K562 (cell line): Measurements from ENCODE around the gene COL8A2. TPM values are rescaled to one million over a fixed set of nuclear protein-coding genes. Genes with fewer than 3 reads are reported as not detected.
A peak's percentile ranks its signal among the peaks of the same experiment; 100 is the strongest.

ENCODE experiments used
- ATAC-seq: fragments of 200-7000 bp; cut with Tn5 transposase; 3 replicates; pipeline ENCODE4 v1.9.1; 2020; ENCODE audit warnings: moderate library complexity
- BruUV-seq: library from RNA; stranded (reverse); fragments of 400-500 nt; replicated peaks from 2 replicates; lab custom pipeline; 2021; lab: Mats Ljungman, UMichigan
- CTCF ChIA-PET: fragments of 300-600 bp; formaldehyde crosslinking; extraction: SDS; loops from one replicate; lab custom pipeline; 2021; ENCODE audit warnings: low intra/inter-chr PET ratio; lab: Yijun Ruan, JAX
- POLR2A ChIA-PET: fragments of 300-600, 350-650 bp; sonication (Branson Sonifier 250); formaldehyde crosslinking; extraction: SDS; loops from one replicate; lab custom pipeline; 2021; ENCODE audit warnings: antibody characterized with exemption, inconsistent platforms; lab: Yijun Ruan, JAX
- DNase-seq, 4 experiments: peaks; one replicate each; pipeline versions ENCODE4 v3.0.0 to v3.0.0-alpha.2; 2011 to 2018; ENCODE audit warnings: low spot score in 3 of 4, mixed read lengths in 3 of 4; ENCODE audit errors: extremely low read depth in 1 of 4
- FAIRE-seq: peaks from 2 replicates; lab custom pipeline; 2011; peaks lifted over from hg19 to GRCh38; lab: Jason Lieb, UNC
- H2AFZ ChIP-seq: 2 replicates; pipeline ENCODE4 v1.6.0; 2011; ENCODE audit warnings: low read depth, low read length, control low read depth, inconsistent platforms
- H3K27ac ChIP-seq: fragments of 200-600 bp; 3 replicates; pipeline ENCODE4 v1.8.0; 2011; ENCODE audit warnings: low read depth, mild to moderate bottlenecking, control low read depth, inconsistent platforms, low read length, moderate library complexity, mixed read lengths; ENCODE audit errors: extremely low read depth
- H3K27me3 ChIP-seq, 2 experiments: fragments of 300-600 bp in 1 of 2; 2 replicates in 1 of 2; 3 replicates in 1 of 2; pipeline versions ENCODE4 v1.6.0 to v1.8.0; 2011; ENCODE audit warnings: inconsistent platforms in 2 of 2, low read length in 2 of 2, mild to moderate bottlenecking in 1 of 2, mixed read lengths in 1 of 2, moderate library complexity in 1 of 2; ENCODE audit not compliant: control insufficient read depth in 2 of 2, insufficient read depth in 2 of 2
- H3K36me3 ChIP-seq: fragments of 300-600 bp; 3 replicates; pipeline ENCODE4 v1.8.0; 2011; ENCODE audit warnings: mild to moderate bottlenecking, low read length, inconsistent platforms; ENCODE audit not compliant: control insufficient read depth, insufficient read depth
- H3K4me1 ChIP-seq, 2 experiments: fragments of 200-600 bp in 1 of 2; replicated peaks in 1 of 2; 2 replicates in 1 of 2; 3 replicates in 1 of 2; pipeline versions ENCODE4 v1.5.1 to v1.8.0; 2011; ENCODE audit warnings: inconsistent platforms in 2 of 2, low read length in 2 of 2, mild to moderate bottlenecking in 1 of 2, mixed read lengths in 1 of 2, moderate library complexity in 1 of 2; ENCODE audit not compliant: control insufficient read depth in 2 of 2, insufficient read depth in 2 of 2
- H3K4me2 ChIP-seq: 2 replicates; pipeline ENCODE4 v1.6.1; 2011; ENCODE audit warnings: low read length, control low read depth, inconsistent platforms, mixed read lengths; ENCODE audit not compliant: insufficient read depth
- H3K4me3 ChIP-seq: fragments of 200-600 bp; sonication (generic), shearing (Covaris generic); 2 replicates; pipeline ENCODE4 v1.5.1; 2016; ENCODE audit warnings: control low read depth, inconsistent platforms
- H3K79me2 ChIP-seq: fragments of 200-600 bp; 3 replicates; pipeline ENCODE4 v1.8.0; 2011; ENCODE audit warnings: low read length, inconsistent platforms; ENCODE audit not compliant: control insufficient read depth, insufficient read depth
- H3K9ac ChIP-seq, 2 experiments: 2 replicates each; pipeline versions ENCODE4 v1.6.0 to v1.6.1; 2011; ENCODE audit warnings: low read depth in 2 of 2, low read length in 2 of 2, control low read depth in 1 of 2, inconsistent platforms in 1 of 2, mild to moderate bottlenecking in 1 of 2, mixed read lengths in 1 of 2; ENCODE audit not compliant: insufficient read depth in 1 of 2
- H3K9me1 ChIP-seq: one replicate; pipeline ENCODE4 v1.6.0; 2011; ENCODE audit warnings: inconsistent platforms, mild to moderate bottlenecking, low read length, moderate library complexity; ENCODE audit not compliant: control insufficient read depth, insufficient read depth
- H3K9me3 ChIP-seq: replicated peaks from 2 replicates; pipeline ENCODE4 v1.5.1; 2011; ENCODE audit warnings: low read depth, low read length, inconsistent platforms; ENCODE audit not compliant: control insufficient read depth, insufficient read depth
- H4K20me1 ChIP-seq: replicated peaks from 2 replicates; pipeline ENCODE4 v1.6.1; 2011; ENCODE audit warnings: low read length, inconsistent platforms, mixed read lengths; ENCODE audit not compliant: control insufficient read depth, insufficient read depth
- BCOR ChIP-seq: fragments of 450-650 bp; IDR thresholded peaks from 2 replicates; pipeline ENCODE4 v1.6.1; 2016
- HDAC2 ChIP-seq: fragments of 450-650 bp; IDR thresholded peaks from 2 replicates; pipeline ENCODE4 v1.6.1; 2016; ENCODE audit warnings: mild to moderate bottlenecking
- RBM25 ChIP-seq: fragments of 200-400 bp; formaldehyde crosslinking; IDR thresholded peaks from 2 replicates; pipeline ENCODE4 v1.6.1; 2018; ENCODE audit warnings: low read length, low read depth, moderate library complexity; ENCODE audit not compliant: severe bottlenecking
- RCOR1 ChIP-seq, 2 experiments: IDR thresholded peaks; 2 replicates each; pipeline ENCODE4 v1.6.1; 2012; ENCODE audit warnings: low read depth in 2 of 2, low read length in 2 of 2, borderline replicate concordance in 1 of 2, improper control_type of control experiment in 1 of 2
- ZBTB8A ChIP-seq: fragments of 450-650 bp; IDR thresholded peaks from 2 replicates; pipeline ENCODE4 v1.6.1; 2018; ENCODE audit warnings: mild to moderate bottlenecking, moderate library complexity; ENCODE audit not compliant: partially characterized antibody
- ZNF224 ChIP-seq: sonication (generic); formaldehyde crosslinking; IDR thresholded peaks from 2 replicates; pipeline ENCODE4 v1.8.0; 2022; ENCODE audit warnings: mild to moderate bottlenecking, missing genetic modification reagents
- ZNF354B ChIP-seq: fragments of 250-450 bp; sonication (Bioruptor Pico); IDR thresholded peaks from 2 replicates; pipeline ENCODE4 v1.4.0; 2020
- WGBS: fragments of 100-300 bp; shearing (Covaris generic); methylation state at CpG from one replicate; pipeline ENCODE4 v1.1.6; 2016; ENCODE audit warnings: low coverage, mixed read lengths; ENCODE audit not compliant: insufficient coverage; ENCODE audit errors: missing lambda C conversion rate; 5-methylcytosine and 5-hydroxymethylcytosine counted together
- in situ Hi-C: fragments of 300-500 bp; cut with MboI; formaldehyde crosslinking; loops from 4 replicates; pipeline ENCODE4 v1.15.0; 2018; ENCODE audit warnings: inconsistent platforms, mixed read lengths
- intact Hi-C: fragments of 100-400 bp; cut with micrococcal nuclease; formaldehyde crosslinking; loops from 2 replicates; pipeline ENCODE4 v1.14.2; 2022
- polyA plus RNA-seq, 8 experiments: library from polyadenylated mRNA; depleted of rRNA in 4 of 8; stranded (reverse) in 5 of 8; unstranded in 3 of 8; fragments of >200 nt; fragmentation: Nextera tagmentation in 2 of 8; fragmentation: Illumina TruSeq in 1 of 8; extraction: Ambion mirVana in 2 of 8; extraction: Trizol in 1 of 8; gene quantifications; 2 replicates each; pipeline versions ENCODE4 v1.2.1 to v1.2.3, GENCODE V29; 2011 to 2014; ENCODE audit warnings: inconsistent platforms in 1 of 8, missing spikeins in 1 of 8
- total RNA-seq, 7 experiments: library from RNA; depleted of rRNA in 6 of 7; stranded (reverse); fragments of >200 nt in 6 of 7; fragmentation: Illumina TruSeq in 2 of 7; extraction: Trizol in 2 of 7; gene quantifications; 2 replicates each; pipeline versions ENCODE4 v1.2.1 to v1.2.3, GENCODE V29; 2011 to 2021; ENCODE audit warnings: low replicate concordance in 1 of 7

Gene COL8A2
- total and polyA plus RNA-seq, 9 of the 15 experiments (the other 6 are each of a cell fraction or from before 2014, with no cell fraction given) = 0.03 to 0.14 (median 0.04) TPM; not detected in 5

GRCh38 chr1:36118447-36119204, 6.4 kb downstream of the COL8A2 start:
- Histone ChIP-seq H3K4me2 (no peak overlapping the region), H3K9me3 (no peaks in the 10 kb centered on the region), H3K9ac (peak overlapping the region in 1 of 2 experiments; percentile 75; a peak in 1 of 4 replicates), H4K20me1 (no peaks in the 10 kb centered on the region; the same call in none of the 2 replicates), H3K27ac (no peak overlapping the region), H2AFZ (no peak overlapping the region), H3K79me2 (no peaks in the 10 kb centered on the region), H3K4me1 (peaks cover 0 to 21% of the 10 kb centered on the region in 2 experiments; a peak in 3 of 5 replicates), H3K9me1 (no peaks in the 10 kb centered on the region), H3K36me3 (no peaks in the 10 kb centered on the region), H3K27me3 (peaks cover 0 to 9% of the 10 kb centered on the region in 2 experiments; a peak in 1 of 5 replicates), H3K4me3 (no peak overlapping the region)
- no peak for FAIRE-seq
- in situ Hi-C loops (no loop called here), intact Hi-C loops (no loop called here)
- BruUV-seq = no TSS peak
- DNase-seq = peak in 1 of 4 experiments; percentile 35
- POLR2A ChIA-PET = interaction anchor here (0.6 to 3.7 kb wide), 12 partner anchors 8 to 416 kb away, joined by 3 to 19 read pairs (median 4); partner anchors contain the start of gene AGO3
- CTCF ChIA-PET = no interaction called here
- TF ChIP-seq ZNF354B (CRISPR knock-in tag) (no peak), RBM25 (peak; percentile 75), BCOR (0 out of 2 replicates have a peak, but pooled peaks have one; percentile 25), ZNF224 (CRISPR knock-in tag) (no peak), ZBTB8A (no peak), RCOR1 (IDR thresholded peaks at IDR 0.05; ENCODE audit: borderline replicate concordance in 1 of 2, low read depth in 2 of 2, low read length in 2 of 2) (0 out of 4 replicates have a peak, but pooled peaks of 1 of the 2 experiments have one; percentile 3), HDAC2 (0 out of 2 replicates have a peak, but pooled peaks have one; percentile 17)
- no peak for ATAC-seq
- WGBS = 18% methylated on average over 9 of the region's 10 CpGs
